GM12892 (cell line): Measurements from ENCODE around the gene USO1.
A peak's percentile ranks its signal among the peaks of the same experiment; 100 is the strongest.
"Not testable (repeated sequence)": the region's sequence is repeated elsewhere in the genome, so short reads cannot be mapped to it uniquely, and the experiment has no call there.

Experiments
- DNase-seq: peaks from one replicate; pipeline ENCODE4 v3.0.0; 2011; ENCODE audit not compliant: insufficient read length
- FAIRE-seq: peaks from 2 replicates; lab custom pipeline; 2011; peaks lifted over from hg19 to GRCh38; lab: Jason Lieb, UNC
- POLR2A ChIP-seq: IDR thresholded peaks from 2 replicates; pipeline ENCODE4 v1.6.1; 2011; ENCODE audit warnings: low read depth, low read length, control low read depth
- POLR2AphosphoS5 ChIP-seq: IDR thresholded peaks from 2 replicates; pipeline ENCODE4 v1.6.1; 2011; ENCODE audit warnings: low read depth, low read length, control low read depth
- TAF1 ChIP-seq: IDR thresholded peaks from 2 replicates; pipeline ENCODE4 v1.6.1; 2011; ENCODE audit warnings: low read depth, mild to moderate bottlenecking, control low read depth, low read length, borderline replicate concordance

Gene USO1

GRCh38 chr4:75717408-75717807 is 7.0 kb upstream of the USO1 start:
- FAIRE-seq (no peak), DNase-seq (no peak)
- TF ChIP-seq POLR2A = no peak
- TF ChIP-seq POLR2AphosphoS5 = no peak
- TF ChIP-seq TAF1 = no peak

GRCh38 chr4:75718529-75718928 is 5.8 kb upstream of the USO1 start:
- TF ChIP-seq POLR2A (no peak), POLR2AphosphoS5 (no peak), TAF1 (no peak)
- no peak for DNase-seq
- FAIRE-seq = no peak

- DNase-seq (no peak), FAIRE-seq (peak; percentile 36)
- TF ChIP-seq TAF1 (no peak), POLR2A (no peak), POLR2AphosphoS5 (no peak)
Measured at GRCh38 chr4:75722417-75722816, 2.0 kb upstream of the USO1 start.

GRCh38 chr4:75723163-75724065 is 963 bp upstream of the USO1 start:
- DNase-seq (no peak), FAIRE-seq (peak; percentile 36)
- TF ChIP-seq TAF1 (no peak), POLR2AphosphoS5 (no peak), POLR2A (no peak)

- TF ChIP-seq TAF1 = 0 out of 2 replicates have a peak, but pooled peaks have one; percentile 50
- no peak; the same call in 1 of the 2 replicates for TF ChIP-seq POLR2AphosphoS5
- DNase-seq (peak; percentile 67), FAIRE-seq (no peak)
Measured at GRCh38 chr4:75724867-75725724, 719 bp downstream of the USO1 start.

- not testable (repeated sequence) for FAIRE-seq, DNase-seq
Measured at GRCh38 chr4:75725942-75726538, 1.7 kb downstream of the USO1 start.

GRCh38 chr4:75726577-75726976 is 2.2 kb downstream of the USO1 start:
- TF ChIP-seq TAF1 (no peak), POLR2AphosphoS5 (no peak), POLR2A (no peak)
- DNase-seq (no peak), FAIRE-seq (no peak)

GRCh38 chr4:75727073-75727472 is 2.7 kb downstream of the USO1 start:
- no peak for FAIRE-seq
- DNase-seq = no peak
- TF ChIP-seq TAF1 = no peak
- no peak for TF ChIP-seq POLR2A
- no peak for TF ChIP-seq POLR2AphosphoS5

- TF ChIP-seq POLR2A (no peak), POLR2AphosphoS5 (no peak)
- FAIRE-seq = no peak
- DNase-seq = no peak
Measured at GRCh38 chr4:75729836-75730235, 5.5 kb downstream of the USO1 start.

- DNase-seq (no peak), FAIRE-seq (no peak)
- TF ChIP-seq POLR2A = no peak
- no peak for TF ChIP-seq POLR2AphosphoS5
- TF ChIP-seq TAF1 = no peak
Measured at GRCh38 chr4:75733369-75733768, 9.0 kb downstream of the USO1 start.

GRCh38 chr4:75735525-75735924 is 11.1 kb downstream of the USO1 start:
- FAIRE-seq = no peak
- DNase-seq = no peak
- TF ChIP-seq POLR2A = no peak

GRCh38 chr4:75736862-75737261 is 12.5 kb downstream of the USO1 start:
- FAIRE-seq (no peak), DNase-seq (no peak)
- no peak for TF ChIP-seq POLR2AphosphoS5

GRCh38 chr4:75737398-75737797 is 13.0 kb downstream of the USO1 start:
- TF ChIP-seq TAF1 = no peak
- no peak for TF ChIP-seq POLR2A
- TF ChIP-seq POLR2AphosphoS5 = no peak
- FAIRE-seq = no peak
- DNase-seq = no peak
